HG03175 (cell line): ENCODE measurements around the gene KCNIP3.

ENCODE experiments used
- ATAC-seq: cut with Tn5 transposase; IDR thresholded peaks from one replicate; pipeline ENCODE4 v1.9.1; 2021; ENCODE audit warnings: mild to moderate bottlenecking, moderate library complexity; ENCODE audit not compliant: unreplicated experiment

Gene KCNIP3

DNA sequence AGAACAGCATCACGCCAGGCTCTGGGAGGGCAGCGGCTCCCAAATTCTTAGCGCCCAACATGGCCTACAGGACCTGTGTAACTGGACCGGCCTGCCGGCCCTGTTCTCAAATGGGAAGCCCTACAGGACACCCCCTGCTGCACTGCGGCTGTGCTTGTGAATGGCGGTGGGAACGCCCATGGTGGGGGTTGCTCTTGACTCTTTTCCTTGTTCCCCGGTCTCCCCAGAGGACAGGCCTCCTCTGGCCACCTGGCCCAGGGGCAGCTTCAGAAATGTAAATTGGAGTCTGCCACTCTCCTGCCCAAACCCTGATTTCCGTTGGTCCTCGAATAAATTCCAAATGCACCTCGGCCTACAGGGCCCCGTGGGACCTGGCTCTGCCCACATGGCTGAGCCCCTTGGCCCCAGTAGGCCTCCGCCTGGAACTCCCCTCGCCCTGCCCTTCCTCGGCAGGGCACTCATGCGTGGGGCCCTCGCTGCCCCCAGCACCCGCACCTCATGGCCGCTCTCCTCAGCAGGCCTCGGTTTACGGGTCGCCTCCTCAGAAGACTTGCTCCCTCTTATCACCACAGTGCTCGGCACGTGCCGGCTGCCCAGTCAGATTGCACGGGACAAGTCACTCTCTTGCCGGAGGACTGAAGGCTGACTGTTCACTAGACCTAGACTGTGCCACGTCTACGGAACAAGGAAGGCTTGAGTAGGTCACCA lies 29.4 kb downstream of the KCNIP3 start:
- no peak for ATAC-seq

DNA sequence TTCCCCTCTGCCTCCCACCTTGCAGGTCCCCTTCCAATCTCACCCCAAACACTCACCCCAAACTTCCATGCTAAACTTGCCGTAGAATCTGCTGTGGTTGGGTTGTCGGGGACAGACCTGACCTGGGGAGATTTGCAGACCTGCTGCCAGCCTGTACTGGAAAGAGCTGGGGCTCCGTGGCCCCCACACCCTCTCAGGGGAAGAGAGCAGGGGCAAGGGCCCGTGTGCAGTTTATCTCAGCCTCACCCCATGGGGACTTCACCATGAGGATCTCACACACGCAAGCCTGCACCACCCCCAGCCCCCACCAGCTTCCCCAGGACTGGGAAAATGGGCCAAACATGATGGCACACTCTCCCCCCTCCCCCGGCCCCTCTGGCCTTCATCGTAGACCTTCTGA lies 30.7 kb downstream of the KCNIP3 start:
- no peak for ATAC-seq

DNA sequence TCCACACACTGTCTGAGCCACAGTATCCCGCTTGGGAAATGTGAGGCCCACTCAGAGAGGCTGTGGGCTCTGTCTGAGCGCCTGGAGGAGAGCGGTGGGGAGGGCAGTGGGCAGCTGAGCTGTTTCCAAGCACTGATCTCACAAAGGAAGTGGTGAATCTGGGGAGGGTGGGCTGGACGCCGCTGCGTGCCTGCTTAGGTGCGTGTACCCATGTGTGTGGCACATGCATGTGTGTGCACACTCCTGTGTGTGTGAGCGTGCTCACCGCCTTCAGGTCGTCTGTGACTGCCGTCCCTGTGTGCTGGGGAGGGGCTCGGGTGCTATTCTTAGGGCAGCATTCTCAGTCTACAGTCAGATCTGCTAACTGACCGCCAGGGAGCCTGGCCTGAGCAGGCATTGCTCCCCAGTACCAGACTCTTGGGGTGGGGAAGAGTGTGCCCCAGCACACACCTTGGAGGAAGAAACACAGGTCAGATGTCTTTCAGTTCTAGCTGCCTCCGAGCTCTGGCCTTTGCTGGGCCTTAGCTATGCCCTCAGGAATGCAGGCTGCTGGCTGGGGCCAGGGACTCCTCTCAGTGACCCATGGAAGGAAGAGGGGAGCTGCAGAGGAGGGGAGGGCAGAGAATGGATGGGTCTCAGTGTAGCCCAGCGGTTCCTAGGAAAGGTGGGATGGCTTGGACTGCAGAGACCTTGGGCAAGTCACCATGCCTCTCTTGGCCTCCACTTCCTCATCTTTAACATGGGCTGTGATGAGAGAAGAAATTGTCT lies 31.4 kb downstream of the KCNIP3 start:
- no peak for ATAC-seq

DNA sequence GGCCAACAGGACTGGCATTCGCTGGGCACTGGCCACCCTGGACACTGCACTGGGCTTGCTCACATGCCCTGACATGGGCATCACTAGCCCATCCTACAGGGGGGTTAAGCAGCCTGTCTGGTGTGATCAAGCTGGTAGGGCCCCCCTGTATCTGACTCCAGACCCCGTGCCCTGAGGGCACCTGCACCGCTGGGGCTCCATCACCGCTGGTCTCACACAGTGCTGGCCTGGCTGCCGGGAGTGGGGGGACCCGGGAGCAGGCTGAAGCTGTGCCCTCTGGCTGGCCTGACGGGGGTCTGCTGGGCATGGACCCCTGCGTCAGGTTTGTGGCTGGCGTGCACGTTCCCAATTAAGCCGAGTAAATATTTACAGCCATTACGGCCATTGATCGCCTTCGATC lies 32.3 kb downstream of the KCNIP3 start:
- no peak for ATAC-seq

DNA sequence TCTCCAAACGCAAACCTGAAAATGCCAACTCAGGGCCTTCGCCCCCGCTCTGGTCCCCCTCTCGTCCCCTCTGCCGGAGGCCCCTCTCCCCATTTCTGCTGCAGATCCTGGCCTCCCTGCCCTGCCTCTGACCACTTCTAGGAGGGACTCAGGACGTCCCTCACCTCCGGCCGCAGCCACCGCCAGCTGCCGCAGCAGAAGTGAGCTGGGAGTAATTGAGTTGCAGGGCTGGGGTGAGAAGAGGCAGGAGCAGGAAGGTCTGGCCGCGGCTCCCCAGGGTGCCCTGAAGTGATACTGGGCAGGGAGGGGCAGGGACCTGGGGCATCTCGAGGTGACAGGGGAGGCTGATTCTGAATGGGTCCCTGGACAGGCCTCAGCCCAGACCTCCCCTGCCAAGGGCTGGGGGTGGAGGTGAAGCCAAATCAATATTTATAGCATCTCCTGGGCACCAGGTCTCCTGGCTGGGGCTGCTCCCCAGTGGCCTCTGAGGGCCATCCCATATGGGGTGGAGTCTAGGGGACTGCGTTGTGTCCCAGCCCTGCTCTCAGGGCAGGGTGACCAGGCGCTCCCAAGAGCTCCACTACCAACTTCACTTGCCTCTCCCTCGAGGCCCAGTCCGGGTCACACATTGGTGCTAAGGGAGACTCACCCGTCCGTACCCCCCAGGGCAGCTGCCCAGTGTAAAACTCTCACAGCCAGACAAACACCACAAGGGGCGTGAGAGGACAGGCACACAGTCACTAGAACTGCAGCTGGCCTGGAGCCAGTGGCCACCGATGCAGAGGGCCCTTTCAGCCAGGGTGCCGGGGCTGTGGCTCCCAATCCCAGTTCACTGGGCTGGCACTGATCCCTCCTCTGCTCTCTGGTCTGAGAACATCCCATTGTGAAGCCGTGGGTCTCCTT lies 33.0 kb downstream of the KCNIP3 start:
- ATAC-seq: no peak

DNA sequence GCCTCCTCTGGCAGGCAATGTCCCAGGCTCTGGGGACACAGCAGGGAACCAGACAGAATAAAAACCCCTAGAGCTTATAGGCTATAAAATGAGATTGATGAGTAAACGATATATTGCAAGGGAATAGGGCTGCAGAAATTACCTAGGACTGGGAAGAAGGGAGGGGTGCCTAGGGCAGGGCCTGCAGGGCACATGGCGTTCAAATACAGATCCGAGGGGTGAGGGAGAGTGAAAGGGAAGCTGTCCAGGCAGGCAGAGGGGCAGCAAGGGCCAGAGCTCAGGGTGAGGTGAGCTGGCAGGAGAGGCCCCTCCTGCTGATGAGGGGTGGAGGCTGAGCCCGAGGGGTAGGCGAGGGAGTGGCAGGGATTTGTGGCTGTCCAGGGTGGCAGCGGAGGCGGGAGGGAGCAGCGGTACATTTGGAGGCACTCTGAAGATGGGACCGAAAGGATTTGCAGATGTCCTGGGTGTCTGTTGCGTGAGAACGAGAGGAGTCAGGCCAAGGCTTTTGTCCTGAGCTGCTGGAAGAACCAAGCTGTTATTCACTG lies 33.7 kb downstream of the KCNIP3 start:
- ATAC-seq: no peak

DNA sequence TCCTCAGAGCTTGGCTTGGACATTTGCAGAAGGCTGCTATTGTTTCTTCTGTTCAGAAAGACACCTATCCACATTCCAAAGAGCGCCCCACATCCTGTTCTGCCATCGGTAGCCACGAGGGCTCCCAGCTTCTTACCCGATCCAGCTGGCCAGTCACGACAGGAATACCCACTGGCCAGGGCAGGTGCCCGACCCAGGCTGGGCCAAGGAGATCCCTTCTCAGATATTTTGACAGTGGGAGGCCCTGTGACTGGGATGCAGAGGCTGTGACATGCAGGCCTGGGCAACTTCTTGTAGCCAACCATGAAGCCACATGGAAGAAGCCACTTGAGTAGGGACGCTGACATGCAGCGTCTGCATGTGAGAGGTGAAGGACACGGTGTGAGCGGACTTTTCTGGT lies 34.5 kb downstream of the KCNIP3 start:
- ATAC-seq: no peak

DNA sequence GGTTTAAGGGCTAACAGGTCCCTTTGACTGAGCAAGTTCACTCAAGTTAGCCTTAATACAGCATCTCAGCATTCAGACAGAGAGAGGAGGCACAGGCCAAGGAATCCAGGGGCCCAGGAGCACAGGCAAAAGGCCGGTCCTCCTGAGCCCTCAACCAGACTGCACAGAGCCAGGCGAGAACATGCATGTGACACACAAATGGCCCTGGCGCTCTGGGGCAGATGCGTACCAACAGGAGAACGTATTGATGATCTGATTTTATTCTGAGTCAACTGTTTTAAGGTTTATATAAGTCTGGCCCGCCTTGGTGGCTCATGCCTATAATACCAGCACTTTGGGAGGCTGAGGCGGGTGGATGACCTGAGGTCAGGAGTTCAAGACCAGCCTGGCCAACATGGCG lies 34.9 kb downstream of the KCNIP3 start:
- ATAC-seq: no peak

DNA sequence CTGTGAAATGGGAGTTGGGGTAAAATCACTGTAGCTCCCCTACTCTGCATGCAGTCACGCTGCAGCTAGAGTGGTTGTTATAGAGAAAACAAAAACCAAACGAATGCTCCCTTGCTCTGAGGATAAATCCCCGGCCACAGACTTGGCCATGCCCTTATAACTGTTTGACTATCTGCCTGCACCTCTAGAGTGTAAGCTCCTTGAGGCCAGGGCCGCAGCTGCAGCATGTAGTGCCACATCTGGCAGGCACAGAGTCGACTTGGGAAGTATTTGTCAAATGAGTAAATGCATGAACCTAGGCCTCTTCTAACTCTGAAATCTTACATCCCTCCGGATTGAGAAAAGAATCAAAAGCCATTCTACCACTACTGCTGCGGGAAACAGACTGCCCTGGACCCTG lies 35.9 kb downstream of the KCNIP3 start:
- no peak for ATAC-seq

DNA sequence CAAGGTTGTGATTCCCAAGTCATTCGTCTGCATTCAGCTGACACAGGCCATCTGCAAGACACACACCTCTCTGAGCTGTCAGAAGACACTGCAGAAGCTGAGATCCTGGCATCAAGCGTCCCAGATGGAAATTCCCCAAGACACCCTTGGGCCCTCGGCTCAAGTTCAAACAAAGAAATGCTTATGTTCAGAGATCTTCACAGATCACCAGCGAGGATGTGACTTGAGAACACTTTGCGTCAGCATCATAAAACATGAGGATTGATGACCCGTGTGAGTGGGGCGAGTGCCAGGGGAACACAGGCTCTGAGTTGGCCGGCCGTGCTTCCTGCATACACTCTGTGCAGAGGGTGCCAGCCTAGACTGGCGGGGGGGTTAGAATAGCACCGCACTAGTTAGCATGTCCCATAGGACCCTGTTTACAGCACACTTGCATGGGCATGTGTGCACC lies 36.8 kb downstream of the KCNIP3 start:
- ATAC-seq: no peak

DNA sequence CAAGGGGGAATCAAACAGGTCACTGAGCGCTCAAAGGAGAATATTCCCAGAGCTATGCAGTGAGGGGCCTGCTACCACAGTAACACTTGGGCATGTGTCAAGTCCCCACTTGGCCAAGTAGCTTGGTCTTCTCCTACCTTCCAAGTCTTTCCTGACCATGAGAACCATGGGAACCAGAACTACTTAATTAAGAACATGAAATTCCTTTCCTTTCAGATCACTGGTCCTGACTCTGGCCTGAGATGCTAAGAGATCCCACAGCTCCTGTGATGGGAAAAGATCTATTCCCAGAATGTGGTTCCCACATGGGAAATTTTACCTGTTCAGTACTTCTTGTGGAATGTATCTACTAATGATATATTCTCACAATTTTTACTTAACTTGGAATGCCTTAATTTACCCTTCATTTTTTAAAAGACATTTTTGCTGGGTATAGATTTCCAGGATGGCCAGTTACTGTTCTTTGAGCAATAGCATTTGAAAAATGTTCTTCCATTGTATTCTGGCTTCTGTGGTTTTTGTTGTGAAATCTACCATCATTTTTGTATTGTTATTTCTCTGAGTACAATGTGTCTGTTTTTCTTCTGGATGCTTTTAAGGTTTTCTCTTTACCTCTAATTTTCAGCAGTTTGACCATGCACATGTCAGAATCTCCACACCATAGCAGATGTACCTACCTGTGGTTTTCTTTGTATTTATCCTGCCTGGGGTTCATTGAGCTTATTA lies 37.9 kb downstream of the KCNIP3 start:
- ATAC-seq: no peak

DNA sequence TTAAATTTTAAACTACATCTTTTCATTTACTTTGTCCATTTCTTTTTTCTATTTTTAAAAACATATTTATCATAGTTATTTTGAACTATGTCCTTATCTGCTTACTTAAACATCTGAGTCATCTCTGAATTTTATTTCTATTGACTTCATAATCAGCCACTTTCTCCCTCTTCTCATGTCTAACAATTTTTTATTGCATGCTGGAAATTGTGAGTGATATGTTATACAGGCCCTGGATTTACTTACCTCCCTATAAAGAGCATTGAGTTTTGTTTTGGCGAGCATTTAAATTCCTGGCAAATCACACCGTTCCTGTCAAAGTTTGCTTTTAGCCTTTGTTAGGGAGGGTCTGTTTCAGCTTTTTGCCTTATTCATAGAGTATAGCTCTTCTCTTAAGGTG lies 39.3 kb downstream of the KCNIP3 start:
- no peak for ATAC-seq

DNA sequence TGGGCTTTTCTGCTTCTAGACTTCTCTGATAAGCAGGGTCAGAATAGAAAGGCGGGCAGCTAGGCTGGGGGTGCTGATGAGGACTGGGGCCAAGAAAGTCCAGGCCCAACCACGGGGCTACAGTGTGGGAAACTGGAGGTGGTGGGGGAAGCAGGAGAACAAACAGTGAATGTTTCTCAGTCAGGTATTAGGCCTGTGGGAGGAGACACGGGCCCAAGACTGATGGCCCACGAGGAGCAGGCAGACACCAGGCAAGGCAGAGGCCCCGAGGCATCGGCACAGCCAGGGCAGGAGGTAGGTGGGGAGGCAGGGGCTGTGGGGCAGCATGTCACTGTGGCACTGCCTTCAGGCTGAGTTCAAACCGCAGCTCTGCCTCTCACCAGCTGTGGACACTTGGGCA lies 40.7 kb downstream of the KCNIP3 start:
- ATAC-seq: no peak

DNA sequence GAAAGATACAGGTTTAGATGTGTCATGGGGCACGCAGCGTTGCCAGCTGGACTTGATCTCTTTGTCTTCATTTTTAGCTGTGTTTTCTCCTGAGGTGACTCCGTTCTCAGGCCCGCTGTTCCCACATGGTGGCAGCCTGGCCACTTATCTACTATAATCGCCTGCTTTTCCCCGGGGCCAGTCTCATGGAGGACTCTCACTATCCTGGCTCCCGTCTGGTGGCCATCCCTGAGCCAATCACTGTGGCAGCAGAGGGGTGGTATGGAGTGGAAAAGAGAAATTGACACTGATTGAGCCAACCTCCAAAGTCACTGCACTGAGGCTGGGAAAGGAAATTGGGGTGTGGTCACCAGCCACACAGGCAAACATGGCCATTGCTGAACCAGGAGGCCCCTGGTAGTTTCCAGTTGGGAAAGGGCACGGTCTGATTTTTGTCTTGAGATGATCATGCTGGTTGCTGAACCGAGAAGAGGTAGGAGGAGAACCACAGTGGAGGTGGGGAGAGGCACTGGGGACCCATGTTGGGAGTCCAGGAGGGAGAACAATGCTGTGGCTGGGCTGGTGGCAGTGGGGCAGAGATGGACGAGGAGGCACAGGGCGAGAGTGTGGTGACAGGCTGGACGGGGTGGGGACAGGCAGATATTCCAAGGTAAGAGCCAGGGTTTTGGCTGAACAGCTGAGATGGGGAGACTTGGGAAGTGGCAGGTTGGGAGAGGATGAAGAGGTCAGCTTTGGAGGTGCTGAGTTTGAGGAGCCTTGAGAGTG lies 45.6 kb downstream of the KCNIP3 start:
- ATAC-seq: no peak

DNA sequence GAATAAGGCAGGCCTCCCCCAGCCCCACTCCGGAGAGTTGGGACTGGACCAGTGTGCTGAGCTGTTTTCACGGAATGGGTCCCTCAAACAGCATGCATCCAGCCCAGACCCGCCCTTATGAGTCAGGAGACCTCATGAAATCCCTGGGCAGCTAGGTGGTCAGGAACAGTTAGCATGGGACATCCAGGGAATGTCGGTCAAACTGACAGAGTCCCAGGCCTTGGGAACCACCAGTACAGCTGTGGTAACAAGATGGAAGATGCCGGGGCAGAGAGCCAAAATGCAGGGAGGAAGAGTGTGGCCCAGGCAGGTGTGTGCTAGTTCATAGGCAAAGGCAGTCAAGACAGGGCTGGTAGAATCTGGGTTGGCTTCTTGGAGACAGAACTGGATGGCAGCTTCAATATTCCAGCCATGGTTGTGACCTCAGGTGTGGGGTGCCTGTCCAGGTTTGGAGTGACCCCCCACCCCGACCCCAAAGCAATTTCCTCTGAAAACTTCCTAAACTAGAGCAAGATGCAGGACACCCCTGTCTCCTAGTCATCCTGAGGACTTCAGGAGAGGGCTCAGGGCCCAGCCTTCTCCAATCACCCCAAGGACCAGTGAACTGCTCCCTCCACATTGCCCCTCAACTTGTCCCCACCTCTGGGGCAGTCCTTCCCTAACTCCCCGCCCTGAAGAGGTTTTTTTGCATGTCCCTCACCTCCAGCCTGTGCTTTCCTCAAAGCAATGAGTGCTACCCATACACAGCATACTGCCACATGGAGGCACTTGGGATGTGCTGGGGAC lies 46.5 kb downstream of the KCNIP3 start:
- ATAC-seq: no peak

DNA sequence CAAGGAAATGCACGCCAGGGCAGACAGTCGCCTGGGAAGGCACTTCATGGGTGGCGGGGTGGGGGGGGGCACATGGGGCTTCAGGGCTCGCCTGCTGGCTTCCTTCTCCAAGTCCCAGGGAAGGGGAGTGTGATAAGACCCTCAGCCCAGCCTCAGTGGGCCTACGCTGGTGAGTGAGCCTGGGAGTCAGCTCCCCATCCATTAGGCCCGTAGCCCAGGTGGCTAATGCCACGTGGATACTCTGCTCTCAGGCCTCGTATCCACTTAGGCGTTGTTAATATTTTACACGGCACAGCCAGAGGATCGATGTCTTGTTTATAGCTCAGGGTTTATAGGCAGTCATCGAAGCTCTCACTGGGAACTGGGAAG lies 47.1 kb downstream of the KCNIP3 start:
- no peak for ATAC-seq

DNA sequence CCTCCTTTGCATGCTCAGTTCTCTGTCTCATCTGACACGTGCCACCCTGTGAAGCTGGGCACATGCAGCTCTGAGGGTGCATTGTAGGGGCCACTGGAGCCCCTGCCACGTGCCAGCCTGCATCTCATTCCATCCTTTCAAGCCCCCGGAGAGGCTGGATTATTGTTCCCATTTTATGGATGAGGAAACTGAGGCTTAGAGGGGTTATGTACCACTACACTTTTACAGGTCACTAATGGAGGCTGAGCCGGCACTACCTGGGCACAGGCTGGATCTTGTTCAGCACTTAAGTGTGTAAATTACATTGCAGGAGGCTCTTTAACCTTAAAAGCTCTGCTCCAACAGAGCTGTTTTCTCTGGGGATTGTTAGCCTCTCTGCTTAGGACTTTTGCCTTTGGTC lies 47.5 kb downstream of the KCNIP3 start:
- no peak for ATAC-seq

DNA sequence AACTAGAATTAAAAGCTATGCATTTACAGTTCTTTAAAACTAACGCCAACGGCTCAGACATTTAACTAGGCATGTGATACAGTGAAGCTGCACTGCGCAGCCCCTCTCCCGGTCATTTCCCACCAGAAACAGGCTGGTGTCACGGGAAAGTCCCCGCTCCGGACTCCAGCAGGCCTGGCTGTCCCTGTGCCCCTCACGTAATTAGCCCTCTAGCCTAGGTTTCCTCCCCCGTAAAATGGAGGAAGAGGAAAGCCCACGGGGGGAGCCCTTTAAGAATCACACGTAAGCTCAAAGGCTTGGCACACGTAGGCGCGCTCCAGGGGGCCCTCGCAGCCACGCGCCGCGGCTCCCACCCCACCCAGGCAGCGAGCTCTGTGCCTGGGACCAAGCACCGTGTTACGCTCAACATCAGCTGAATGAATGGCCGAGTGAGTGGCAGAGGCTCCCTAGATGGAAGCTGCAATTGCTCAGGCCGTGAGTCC lies 48.0 kb downstream of the KCNIP3 start:
- ATAC-seq: peak; percentile 11
